AG08396 (cell line): ENCODE measurements around the gene DUSP23.
A peak's percentile ranks its signal among the peaks of the same experiment; 100 is the strongest.

Experiments
- DNase-seq: peaks from one replicate; pipeline ENCODE4 v3.0.0; 2012; ENCODE audit warnings: low spot score, mixed read lengths

Gene DUSP23

DNA sequence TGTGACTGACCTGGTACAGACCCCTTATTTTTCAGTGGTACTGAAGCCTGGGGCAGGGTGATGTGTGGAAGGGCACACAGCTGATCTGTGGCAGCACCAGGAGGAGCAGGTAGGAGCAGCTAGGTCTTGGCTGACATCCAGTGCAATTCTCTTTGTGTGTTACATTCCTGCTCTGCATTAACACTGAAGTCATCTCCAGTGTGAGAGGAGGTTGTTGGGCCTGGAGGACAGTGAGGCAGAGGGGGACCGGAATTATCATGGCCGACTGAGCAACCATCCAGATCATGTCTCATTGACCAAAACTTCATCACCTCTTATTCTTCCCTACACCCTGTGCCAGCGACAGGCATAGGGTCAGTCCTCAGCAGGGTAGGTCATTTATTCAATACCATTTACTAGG is 47.4 kb downstream of the DUSP23 start:
- no peak for DNase-seq

DNA sequence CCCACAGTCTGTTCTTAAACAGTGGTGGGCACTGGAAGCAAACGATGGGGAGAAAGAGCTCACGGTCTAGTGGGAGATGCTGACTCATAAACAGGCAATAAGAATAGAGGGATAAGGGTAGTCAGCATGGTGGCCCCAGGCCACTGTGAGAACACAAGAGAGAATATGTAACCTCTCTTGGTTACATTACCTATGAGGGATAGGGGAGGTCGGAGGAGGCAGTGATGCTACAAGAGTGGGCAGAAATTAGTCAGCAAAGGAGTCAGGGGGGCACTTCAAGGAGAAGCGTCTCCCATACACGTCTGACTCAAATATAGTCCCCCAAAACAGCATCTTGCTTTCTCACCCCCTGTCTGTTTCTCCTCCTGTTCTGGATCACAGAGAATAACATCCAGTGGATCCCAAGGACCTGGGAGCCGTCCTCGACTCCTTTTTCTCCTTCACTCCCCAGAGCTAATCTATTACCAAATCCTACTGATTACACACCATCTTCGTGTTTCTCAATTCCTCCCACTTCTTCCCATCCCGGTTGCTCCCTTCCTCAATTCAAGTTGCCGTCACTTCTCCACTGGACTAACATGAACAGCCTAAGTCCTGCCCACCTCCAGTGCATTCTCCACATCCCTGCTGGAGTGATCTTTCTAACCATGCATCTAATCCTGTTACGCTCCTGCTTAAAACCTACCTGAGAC is 48.0 kb downstream of the DUSP23 start:
- DNase-seq: no peak

DNA sequence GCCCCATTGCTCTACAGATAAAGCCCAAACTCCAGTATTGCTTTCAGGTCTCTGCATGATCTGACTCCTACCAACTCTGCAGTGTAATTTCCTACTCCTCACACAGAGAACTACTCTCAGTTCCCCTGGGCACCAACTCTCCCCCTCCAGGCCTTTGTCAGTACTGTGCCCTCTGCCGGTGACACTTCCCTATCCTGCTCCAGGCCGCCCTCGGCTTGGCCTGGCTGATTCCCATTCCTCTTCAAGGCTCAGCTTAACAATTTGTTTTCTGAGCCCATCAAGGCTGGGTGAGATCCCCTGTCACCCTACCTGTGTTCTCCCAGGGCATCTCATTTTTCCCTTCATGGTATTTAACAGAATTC is 48.5 kb downstream of the DUSP23 start:
- no peak for DNase-seq

DNA sequence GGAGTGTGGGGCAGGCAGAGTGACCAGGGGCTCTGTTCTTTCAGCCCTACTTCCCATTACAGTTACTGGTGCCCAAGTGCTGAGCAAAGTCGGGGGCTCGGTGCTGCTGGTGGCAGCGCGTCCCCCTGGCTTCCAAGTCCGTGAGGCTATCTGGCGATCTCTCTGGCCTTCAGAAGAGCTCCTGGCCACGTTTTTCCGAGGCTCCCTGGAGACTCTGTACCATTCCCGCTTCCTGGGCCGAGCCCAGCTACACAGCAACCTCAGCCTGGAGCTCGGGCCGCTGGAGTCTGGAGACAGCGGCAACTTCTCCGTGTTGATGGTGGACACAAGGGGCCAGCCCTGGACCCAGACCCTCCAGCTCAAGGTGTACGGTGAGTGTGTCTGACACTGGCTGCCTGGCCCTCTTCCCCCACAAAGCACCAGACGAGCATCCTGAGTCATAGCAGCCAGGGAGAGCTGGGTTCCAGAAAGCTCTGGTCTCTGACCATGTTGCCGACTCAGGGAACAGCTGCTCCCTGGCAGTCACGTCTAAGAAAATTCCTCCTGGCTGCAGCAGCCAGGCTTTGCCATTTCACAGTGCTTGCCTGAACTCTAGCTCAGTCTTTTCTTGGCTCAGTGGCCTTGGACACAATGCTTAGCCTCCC is 49.2 kb downstream of the DUSP23 start:
- DNase-seq: peak; percentile 66

DNA sequence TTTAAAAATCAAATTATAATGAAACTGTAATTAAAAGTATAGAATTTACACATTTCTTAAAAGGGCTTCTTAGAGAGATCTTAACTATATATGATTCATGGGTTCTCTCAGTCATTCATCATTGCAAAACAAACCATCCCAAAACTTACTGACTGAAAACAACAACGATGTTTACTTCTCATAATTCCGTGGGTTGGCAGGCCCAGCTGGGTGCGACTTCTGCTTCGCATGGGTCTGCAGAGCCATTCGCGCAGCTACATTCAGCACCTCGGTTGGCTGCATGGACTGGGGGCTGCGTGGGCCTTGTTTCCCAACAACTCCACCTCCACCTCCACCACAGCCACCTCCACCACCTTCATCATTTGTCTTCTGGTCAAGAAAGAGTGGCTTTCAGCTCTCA is 50.0 kb downstream of the DUSP23 start:
- no peak for DNase-seq

DNA sequence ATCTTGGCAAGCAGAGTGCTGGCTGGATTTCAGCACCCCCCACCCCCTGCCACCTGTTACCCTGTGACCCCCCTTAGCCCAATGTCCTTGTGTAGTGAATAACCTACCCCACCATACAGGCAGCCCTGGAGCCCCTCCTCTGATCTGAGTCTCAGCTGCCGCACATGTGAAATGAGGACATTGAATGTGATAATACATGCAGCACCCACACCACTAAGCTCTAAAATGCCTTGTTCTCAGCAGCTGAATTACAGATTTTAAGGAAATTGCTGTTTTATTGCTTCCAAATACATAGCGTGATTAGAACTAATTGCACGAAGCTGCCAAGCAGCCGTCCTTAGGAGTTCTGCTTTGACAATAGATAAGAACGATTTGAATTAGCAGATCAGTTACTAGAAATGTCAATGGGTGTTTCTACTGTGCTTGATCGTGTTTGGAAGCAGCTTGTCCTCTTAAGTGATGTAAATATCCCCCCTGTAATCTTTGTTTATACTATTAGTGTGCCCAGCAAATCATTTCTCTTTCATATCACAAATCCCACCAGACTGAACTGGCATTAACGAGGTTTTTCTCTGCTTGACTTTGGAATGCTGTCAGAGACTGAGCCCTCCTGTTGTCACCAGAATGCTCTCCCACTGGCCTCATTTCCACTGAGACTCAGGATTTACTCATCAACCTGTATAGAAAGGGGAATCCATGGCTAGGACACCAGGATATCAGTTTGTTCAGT is 50.8 kb downstream of the DUSP23 start:
- DNase-seq: no peak
